Sigmoid colon (tissue), 4 donors: ENCODE results near the gene PTX4.

Experiments used
- POLR2AphosphoS5 ChIP-seq, 4 donors: sonication (generic); formaldehyde crosslinking; IDR thresholded peaks; one replicate each; pipeline ENCODE4 v1.6.1; 2017; ENCODE audit warnings: antibody characterized with exemption in 4 of 4
- TF ChIP-seq, protein P1 (sequence below), 4 experiments: fragments of 450-650 bp in 3 of 4; fragments of 200-600 bp in 1 of 4; IDR thresholded peaks; one replicate each; pipeline ENCODE4 v1.5.1; 2016 to 2019; ENCODE audit warnings: antibody characterized with exemption in 4 of 4, mild to moderate bottlenecking in 3 of 4, moderate library complexity in 2 of 4

DNA sequence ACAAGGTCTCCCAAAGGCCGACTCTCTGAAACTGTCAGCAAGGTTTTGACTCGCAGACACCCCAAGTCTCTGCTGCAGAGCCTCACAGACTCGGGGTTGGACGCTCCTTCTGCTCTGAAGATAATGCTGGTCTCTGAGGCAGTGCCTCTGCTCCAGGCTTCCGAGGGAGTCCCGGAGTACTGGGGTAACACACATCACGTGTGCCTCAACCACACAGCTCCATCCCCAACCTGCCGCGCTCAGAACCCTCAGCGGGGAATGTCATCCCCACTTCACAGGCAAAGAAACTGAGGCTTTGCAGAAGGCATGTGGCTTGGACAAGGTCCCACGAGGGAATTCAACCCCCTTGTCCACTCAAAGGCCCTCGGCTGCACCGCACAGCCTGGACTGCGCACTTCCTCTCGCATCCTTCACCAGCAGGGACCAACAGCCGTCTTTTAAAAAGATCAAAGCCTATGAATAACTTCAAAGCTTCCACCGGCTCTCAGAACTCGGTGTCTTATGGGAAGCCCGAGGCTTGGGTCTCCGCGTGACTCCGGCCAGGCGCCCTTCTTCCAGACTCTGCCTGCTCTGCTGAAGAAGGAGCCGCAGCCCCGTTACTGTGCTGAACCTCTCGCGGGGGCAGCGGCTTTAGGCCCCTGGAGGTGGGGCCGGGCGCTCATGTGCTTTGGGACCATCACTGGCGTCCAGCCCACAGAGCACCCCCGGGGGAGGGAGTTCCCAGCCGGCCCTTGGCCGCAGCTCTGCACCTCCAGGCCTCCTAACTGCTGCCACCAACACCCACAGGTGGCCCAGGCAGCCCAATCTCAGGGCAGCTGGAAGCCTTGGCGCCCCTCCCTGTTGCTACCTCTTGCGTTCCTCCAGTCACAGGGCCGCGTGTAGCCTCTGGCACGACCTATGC lies 46.9 kb upstream of the PTX4 start:
- TF ChIP-seq POLR2AphosphoS5 (IDR thresholded peaks at IDR 0.05): peak in 1 of 4 donors; percentile 12
- TF ChIP-seq, protein P1, sequence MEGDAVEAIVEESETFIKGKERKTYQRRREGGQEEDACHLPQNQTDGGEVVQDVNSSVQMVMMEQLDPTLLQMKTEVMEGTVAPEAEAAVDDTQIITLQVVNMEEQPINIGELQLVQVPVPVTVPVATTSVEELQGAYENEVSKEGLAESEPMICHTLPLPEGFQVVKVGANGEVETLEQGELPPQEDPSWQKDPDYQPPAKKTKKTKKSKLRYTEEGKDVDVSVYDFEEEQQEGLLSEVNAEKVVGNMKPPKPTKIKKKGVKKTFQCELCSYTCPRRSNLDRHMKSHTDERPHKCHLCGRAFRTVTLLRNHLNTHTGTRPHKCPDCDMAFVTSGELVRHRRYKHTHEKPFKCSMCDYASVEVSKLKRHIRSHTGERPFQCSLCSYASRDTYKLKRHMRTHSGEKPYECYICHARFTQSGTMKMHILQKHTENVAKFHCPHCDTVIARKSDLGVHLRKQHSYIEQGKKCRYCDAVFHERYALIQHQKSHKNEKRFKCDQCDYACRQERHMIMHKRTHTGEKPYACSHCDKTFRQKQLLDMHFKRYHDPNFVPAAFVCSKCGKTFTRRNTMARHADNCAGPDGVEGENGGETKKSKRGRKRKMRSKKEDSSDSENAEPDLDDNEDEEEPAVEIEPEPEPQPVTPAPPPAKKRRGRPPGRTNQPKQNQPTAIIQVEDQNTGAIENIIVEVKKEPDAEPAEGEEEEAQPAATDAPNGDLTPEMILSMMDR (IDR thresholded peaks at IDR 0.05): no peak
